A673 (cell line): ENCODE data around the gene GIGYF2. TPM values are rescaled to one million over a fixed set of nuclear protein-coding genes. Genes with fewer than 3 reads are reported as not detected.

ENCODE experiments used
- BruUV-seq: library from RNA; stranded (reverse); fragments of 400-500 nt; replicated peaks from 2 replicates; lab custom pipeline; 2021; lab: Mats Ljungman, UMichigan
- CTCF ChIA-PET: fragments of 300-600 bp; sonication (Branson Sonifier 250); formaldehyde crosslinking; loops from one replicate; lab custom pipeline; 2022; ENCODE audit warnings: antibody characterized with exemption; lab: Charles Lee
- POLR2A ChIA-PET: fragments of 300-600 bp; sonication (Branson Sonifier 250); formaldehyde crosslinking; loops from one replicate; lab custom pipeline; 2022; ENCODE audit warnings: antibody characterized with exemption; ENCODE audit not compliant: low non-redundant PET; lab: Charles Lee
- DNase-seq: peaks from one replicate; pipeline ENCODE4 v3.0.0-alpha.2; 2015; ENCODE audit warnings: low spot score
- H3K27ac ChIP-seq: fragments of 200-600 bp; sonication (generic); 2 replicates; pipeline ENCODE4 v1.5.1; 2016; ENCODE audit warnings: mixed run types, low read depth, mild to moderate bottlenecking, mixed read lengths, antibody characterized with exemption, low read length; ENCODE audit not compliant: poor library complexity, severe bottlenecking
- H3K27me3 ChIP-seq: fragments of 200-600 bp; sonication (generic); replicated peaks from 2 replicates; pipeline ENCODE4 v1.6.1; 2017; ENCODE audit warnings: mixed run types, low read depth, mild to moderate bottlenecking, mixed read lengths, antibody characterized with exemption, low read length; ENCODE audit not compliant: insufficient read depth, poor library complexity
- H3K36me3 ChIP-seq: fragments of 200-600 bp; sonication (generic); 2 replicates; pipeline ENCODE4 v1.6.1; 2016; ENCODE audit warnings: mixed run types, mild to moderate bottlenecking, mixed read lengths, antibody characterized with exemption, low read length; ENCODE audit not compliant: insufficient read depth, poor library complexity, severe bottlenecking
- H3K4me1 ChIP-seq: fragments of 200-600 bp; sonication (generic); 2 replicates; pipeline ENCODE4 v1.6.1; 2017; ENCODE audit warnings: mixed run types, mild to moderate bottlenecking, mixed read lengths, antibody characterized with exemption, low read length; ENCODE audit not compliant: insufficient read depth, poor library complexity, severe bottlenecking
- H3K4me3 ChIP-seq: fragments of 200-600 bp; sonication (generic); 2 replicates; pipeline ENCODE4 v1.5.1; 2016; ENCODE audit warnings: low read depth, mixed run types, mild to moderate bottlenecking, mixed read lengths, low read length; ENCODE audit not compliant: poor library complexity, severe bottlenecking
- H3K9me3 ChIP-seq: fragments of 200-600 bp; sonication (generic); 2 replicates; pipeline ENCODE4 v1.6.1; 2016; ENCODE audit warnings: mixed run types, low read depth, mild to moderate bottlenecking, mixed read lengths, antibody characterized with exemption, low read length; ENCODE audit not compliant: poor library complexity, severe bottlenecking
- CTCF ChIP-seq: fragments of 300-800, 200-600 bp; sonication (generic); conservative IDR thresholded peaks from 2 replicates; pipeline ENCODE4 v1.5.1; 2017; ENCODE audit warnings: low read depth, mild to moderate bottlenecking, antibody characterized with exemption, low read length, moderate library complexity, mixed read lengths
- EZH2 ChIP-seq: fragments of 200-600 bp; sonication (generic); IDR thresholded peaks from 2 replicates; pipeline ENCODE4 v1.6.1; 2017; ENCODE audit warnings: borderline replicate concordance, low read depth, mild to moderate bottlenecking, mixed read lengths, antibody characterized with exemption, low read length; ENCODE audit not compliant: poor library complexity, severe bottlenecking
- intact Hi-C: fragments of 100-400 bp; cut with micrococcal nuclease; formaldehyde crosslinking; loops from one replicate; pipeline ENCODE4 v1.10.0; 2022; ENCODE audit not compliant: unreplicated experiment
- total RNA-seq: library from RNA; stranded (reverse); gene quantifications from 2 replicates; pipeline ENCODE4 v1.2.3, GENCODE V29; 2021

The GIGYF2 gene
- total RNA-seq, 1 experiment from 2014 or later = 62.8 TPM

DNA sequence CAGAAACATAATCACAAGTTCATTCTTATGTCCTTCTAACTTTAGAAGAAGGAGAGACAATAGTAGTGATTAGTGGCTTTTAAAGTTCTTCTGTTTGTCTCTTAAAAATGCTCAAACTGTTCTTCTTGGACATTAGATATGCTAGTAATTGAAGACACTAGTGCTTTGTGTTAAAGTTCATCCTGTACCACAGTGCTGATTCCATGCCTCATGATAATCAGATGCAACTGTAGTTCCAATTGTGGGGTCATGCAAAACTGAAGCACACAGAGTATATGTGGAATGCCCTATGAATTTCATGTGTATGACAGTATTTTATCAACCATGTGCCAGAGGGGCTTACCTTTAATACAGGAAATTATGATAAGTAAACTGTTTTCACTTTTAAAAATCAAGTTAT is 90.7 kb downstream of the GIGYF2 start:
- no peak for DNase-seq
- H3K36me3 ChIP-seq = peaks cover 42% of the 10 kb centered on the region

DNA sequence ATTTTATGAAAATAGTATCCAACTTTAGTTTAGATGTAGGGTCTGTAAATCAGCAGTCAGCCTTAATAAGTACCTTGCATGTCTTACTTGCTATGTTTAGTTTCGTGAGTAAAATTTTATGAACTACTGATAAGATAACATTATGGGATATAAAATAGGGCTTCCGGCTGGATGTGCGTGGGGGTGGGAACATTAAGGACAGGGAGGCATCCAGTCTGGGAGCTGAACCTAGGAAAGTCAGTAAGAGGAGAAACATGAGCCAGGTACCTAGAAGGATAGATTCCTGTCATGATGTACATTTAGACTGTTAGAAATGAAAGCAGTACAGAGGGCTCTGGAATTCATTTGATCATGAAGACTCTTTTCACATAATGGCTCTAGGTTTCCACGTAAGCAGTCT is 92.0 kb downstream of the GIGYF2 start:
- intact Hi-C loops = no loop called here
- no peak overlapping the region for H3K27ac ChIP-seq
- no peaks in the 10 kb centered on the region for H3K9me3 ChIP-seq
- no peak for DNase-seq
- H3K27me3 ChIP-seq = no peaks in the 10 kb centered on the region
- peaks cover 49% of the 10 kb centered on the region for H3K36me3 ChIP-seq
- ChIA-PET CTCF (no interaction called here), POLR2A (no interaction called here)
- TF ChIP-seq EZH2 (no peak), CTCF (no peak)
- H3K4me1 ChIP-seq = no peaks in the 10 kb centered on the region
- H3K4me3 ChIP-seq = no peak overlapping the region
- BruUV-seq = no TSS peak

More for the DNA sequence above, 90.7 kb downstream of the GIGYF2 start:
- BruUV-seq = no TSS peak
- no peak for TF ChIP-seq CTCF
- no peak for TF ChIP-seq EZH2
- intact Hi-C loops = no loop called here
- ChIA-PET POLR2A (no interaction called here), CTCF (no interaction called here)
- Histone ChIP-seq H3K4me1 (no peaks in the 10 kb centered on the region), H3K27ac (no peak overlapping the region), H3K27me3 (no peaks in the 10 kb centered on the region), H3K4me3 (no peak overlapping the region), H3K9me3 (no peaks in the 10 kb centered on the region)

- no TSS peak for BruUV-seq
- CTCF ChIA-PET = no interaction called here
- POLR2A ChIA-PET = no interaction called here
These were observed 94.4 kb downstream of the GIGYF2 start for GRCh38 chr2:232791518-232791917.

More at GRCh38 chr2:232791518-232791917, 94.4 kb downstream of the GIGYF2 start:
- DNase-seq = no peak
- peaks cover 72% of the 10 kb centered on the region for H3K36me3 ChIP-seq
- H3K27ac ChIP-seq = no peak overlapping the region
- TF ChIP-seq EZH2 = no peak
- no peak for TF ChIP-seq CTCF
- H3K27me3 ChIP-seq = no peaks in the 10 kb centered on the region
- no peaks in the 10 kb centered on the region for H3K9me3 ChIP-seq
- intact Hi-C loops = no loop called here
- no peaks in the 10 kb centered on the region for H3K4me1 ChIP-seq
- no peak overlapping the region for H3K4me3 ChIP-seq
